Measurements from ENCODE around the gene CTNNA1.
"Not testable (repeated sequence)": the region's sequence is repeated elsewhere in the genome, so short reads cannot be mapped to it uniquely, and the experiment has no call there.

Gene CTNNA1

DNA sequence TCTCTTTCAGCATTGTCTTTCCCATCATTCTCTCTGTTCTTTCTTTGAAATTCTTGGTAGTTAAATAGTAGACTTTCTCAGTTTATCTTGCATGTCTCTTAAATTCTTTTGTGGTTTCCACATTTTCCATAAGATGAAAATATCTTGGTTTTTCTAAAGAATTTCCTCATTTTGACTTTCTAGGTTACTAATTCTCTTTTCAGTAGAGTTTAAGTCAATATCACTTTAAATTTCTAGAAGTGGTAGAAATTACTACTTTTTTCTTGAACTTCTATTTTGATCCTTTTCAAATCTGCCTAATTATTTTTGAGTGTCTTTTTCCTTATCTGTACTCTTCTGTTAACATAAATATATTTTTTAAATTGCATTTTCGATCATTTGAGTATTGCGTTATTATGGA lies 145.5 kb downstream of the CTNNA1 start:
- DNase-seq (ENCODE audit: low read depth in 2 of 2), result no peak

DNA sequence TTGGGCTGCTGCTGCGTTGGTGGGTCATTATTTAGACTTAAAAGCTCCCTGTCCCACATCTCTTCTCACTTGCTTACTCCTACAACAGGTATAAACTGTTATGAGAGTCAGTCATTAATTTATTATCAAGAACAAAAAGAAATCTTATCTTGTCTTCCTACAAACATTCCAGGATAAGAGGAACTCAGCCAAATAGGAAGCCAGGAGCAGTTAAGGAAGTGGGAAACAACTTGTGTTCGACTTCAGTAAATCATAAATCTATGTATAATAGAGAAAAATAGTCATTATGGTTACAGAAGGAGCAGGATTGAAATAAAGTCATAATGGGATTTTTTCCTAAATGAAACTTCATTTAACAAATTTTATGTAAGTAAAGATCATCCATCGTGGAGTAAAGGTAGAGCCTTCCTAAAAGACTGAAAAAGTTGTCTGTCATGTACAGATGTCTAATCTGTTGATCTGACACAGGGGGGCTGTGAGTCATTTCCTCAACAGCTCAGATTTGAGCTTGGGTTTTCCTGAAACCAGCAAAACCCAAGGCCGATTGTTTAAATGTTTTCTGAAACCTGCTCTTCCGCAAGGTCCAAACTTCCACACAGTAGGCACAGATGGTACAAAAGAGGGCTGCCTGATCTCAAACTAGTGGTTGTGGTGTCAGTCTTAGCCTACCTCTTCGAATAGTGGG lies 147.2 kb downstream of the CTNNA1 start:
- DNase-seq (ENCODE audit: low read depth in 2 of 2), result no peak

DNA sequence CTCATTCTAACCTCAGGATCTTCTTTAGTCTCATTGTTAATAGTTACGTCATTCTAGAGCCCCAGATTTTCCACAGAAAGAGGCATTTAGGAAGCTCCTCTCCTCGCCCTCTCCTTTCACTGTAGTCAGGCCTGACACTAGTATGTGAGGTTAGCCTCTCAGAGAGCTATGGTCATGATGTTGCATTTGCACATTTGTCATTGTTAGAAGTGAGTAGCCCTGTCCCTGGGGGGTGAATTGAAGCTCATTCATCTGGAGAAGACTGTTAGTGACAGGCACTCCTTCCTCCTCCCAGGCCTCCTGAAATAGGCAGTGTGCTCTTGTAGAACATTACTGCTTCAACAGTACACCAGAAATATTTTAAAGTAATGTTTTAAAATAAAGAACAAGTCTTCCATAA lies 148.5 kb downstream of the CTNNA1 start:
- DNase-seq (ENCODE audit: low read depth in 2 of 2), result no peak

GRCh38 chr5:138903130-138903775 lies 150.0 kb downstream of the CTNNA1 start:
- DNase-seq (ENCODE audit: low read depth in 2 of 2), result no peak

GRCh38 chr5:138905541-138905940 lies 152.3 kb downstream of the CTNNA1 start:
- no peak for DNase-seq (ENCODE audit: low read depth in 2 of 2)

GRCh38 chr5:138909734-138910133 lies 156.5 kb downstream of the CTNNA1 start:
- DNase-seq (ENCODE audit: low read depth in 2 of 2), result no peak

DNA sequence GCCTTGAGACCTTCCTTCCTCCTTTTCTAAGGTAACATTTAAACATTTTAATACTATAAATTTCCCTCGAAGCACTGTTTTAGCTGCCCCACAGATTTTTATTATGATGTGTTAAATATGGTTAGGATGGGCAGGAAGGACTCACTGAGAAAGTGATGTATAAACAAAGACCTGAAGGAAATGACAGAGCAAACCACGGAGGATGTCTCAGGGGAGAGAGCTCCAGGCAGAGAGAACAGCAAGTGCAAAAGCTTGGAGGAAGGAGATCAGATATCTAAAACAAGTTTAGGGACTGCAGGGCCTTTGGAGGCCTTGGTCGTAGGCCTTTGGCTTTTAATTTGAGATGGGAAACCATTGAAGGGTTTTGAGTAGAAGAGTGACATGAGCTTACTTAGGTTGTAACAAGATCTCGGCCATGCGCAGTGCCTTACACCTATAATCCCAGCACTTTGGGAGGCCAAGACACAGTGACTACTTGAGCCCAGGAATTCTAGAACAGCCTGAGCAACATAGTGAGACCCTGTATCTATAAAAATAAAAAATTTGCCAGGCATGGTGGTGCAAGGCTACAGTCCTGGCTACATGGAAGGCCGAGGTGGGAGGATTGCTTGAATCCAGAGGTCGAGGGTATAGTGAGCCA lies 157.4 kb downstream of the CTNNA1 start:
- DNase-seq (ENCODE audit: low read depth in 2 of 2), result no peak

GRCh38 chr5:138911441-138911840 lies 158.2 kb downstream of the CTNNA1 start:
- no peak for DNase-seq (ENCODE audit: low read depth in 2 of 2)

DNA sequence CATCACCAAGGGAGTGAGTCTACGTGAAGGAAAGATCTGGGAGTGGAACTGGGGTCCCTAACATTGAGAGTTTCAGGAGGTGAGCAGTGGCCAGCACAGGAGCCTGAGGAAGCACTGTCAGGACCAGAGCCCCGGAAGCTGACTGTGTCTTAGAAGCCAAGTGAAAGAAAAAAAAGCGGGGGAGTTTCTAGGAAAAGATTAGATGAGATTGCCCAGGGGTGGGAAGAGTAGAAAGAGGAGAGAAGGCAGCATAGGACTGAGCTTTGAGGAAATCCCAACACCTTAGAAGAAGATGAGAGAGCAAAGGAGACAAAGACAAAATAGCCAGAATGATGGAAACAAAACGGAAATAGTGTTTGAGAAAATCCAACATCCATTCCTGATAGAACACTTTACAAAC lies 158.9 kb downstream of the CTNNA1 start:
- no peak for DNase-seq (ENCODE audit: low read depth in 2 of 2)

GRCh38 chr5:138913773-138914172 lies 160.5 kb downstream of the CTNNA1 start:
- no peak for DNase-seq (ENCODE audit: low read depth in 2 of 2)

GRCh38 chr5:138914338-138914737 lies 161.1 kb downstream of the CTNNA1 start:
- no peak for DNase-seq (ENCODE audit: low read depth in 2 of 2)

GRCh38 chr5:138918686-138919085 lies 165.5 kb downstream of the CTNNA1 start:
- DNase-seq (ENCODE audit: low read depth in 2 of 2), result no peak

DNA sequence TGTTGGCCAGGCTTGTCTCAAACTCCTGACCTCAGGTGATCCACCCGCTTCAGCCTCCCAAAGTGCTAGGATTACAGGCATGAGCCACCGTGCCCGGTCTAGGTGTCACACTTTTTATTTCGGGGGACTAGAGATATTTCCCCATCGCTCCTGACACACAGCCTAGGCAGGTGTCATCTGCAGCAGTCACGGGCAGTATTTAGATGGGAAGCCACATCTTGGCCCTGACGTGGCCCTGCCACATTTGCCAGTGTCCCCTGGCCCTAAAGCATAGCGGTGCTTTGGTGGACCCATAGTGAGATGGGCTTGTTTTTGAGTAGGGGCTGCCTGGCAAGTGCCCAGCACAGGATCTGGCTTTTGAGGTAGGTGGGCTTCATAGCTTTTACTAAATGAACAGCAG lies 167.0 kb downstream of the CTNNA1 start:
- no peak for DNase-seq (ENCODE audit: low read depth in 2 of 2)

- DNase-seq (ENCODE audit: low read depth in 2 of 2), result not testable (repeated sequence)
Measured at GRCh38 chr5:138921362-138921761, 168.1 kb downstream of the CTNNA1 start.

GRCh38 chr5:138922494-138922893 lies 169.3 kb downstream of the CTNNA1 start:
- no peak for DNase-seq (ENCODE audit: low read depth in 2 of 2)

DNA sequence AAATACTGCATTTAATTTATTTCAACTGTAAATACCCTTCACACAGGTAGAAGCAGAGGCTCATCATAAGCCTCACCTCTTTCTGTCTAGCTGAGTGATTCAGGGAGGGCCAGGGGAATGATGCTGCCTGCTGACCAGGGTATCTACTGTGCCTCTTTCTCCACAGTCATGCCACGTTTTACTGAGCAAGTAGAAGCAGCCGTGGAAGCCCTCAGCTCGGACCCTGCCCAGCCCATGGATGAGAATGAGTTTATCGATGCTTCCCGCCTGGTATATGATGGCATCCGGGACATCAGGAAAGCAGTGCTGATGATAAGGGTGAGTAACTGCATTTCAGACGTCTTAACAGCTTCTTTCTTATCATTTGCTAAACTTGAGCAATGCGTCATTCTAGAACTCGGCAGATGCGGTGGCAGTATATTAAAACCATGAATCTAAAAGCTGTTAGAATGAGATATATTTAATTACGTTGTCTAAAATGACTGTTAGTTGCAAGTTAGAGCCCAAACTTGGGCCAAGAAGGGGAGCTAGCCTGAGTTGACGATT lies 171.9 kb downstream of the CTNNA1 start:
- DNase-seq (ENCODE audit: low read depth in 2 of 2), result no peak

DNA sequence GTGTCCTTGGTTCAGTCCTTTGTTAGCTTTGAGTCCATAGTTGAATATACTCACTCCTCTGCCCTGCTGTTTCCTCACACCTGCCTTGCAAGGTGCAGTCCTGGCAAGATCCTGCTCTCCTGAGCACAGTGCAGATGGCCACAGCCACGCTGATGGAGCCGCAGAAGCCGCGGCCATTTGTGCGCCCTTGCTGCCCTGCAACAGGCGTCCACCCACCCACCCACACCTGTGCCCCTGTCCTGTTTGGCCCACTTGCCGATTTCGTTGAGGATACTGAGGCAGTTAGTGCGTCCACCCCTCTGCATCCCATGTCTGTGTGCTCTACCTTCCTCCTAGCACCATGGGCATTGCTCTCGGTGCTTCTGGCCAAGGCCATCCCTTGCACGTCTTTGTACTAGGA lies 173.0 kb downstream of the CTNNA1 start:
- no peak for DNase-seq (ENCODE audit: low read depth in 2 of 2)

DNA sequence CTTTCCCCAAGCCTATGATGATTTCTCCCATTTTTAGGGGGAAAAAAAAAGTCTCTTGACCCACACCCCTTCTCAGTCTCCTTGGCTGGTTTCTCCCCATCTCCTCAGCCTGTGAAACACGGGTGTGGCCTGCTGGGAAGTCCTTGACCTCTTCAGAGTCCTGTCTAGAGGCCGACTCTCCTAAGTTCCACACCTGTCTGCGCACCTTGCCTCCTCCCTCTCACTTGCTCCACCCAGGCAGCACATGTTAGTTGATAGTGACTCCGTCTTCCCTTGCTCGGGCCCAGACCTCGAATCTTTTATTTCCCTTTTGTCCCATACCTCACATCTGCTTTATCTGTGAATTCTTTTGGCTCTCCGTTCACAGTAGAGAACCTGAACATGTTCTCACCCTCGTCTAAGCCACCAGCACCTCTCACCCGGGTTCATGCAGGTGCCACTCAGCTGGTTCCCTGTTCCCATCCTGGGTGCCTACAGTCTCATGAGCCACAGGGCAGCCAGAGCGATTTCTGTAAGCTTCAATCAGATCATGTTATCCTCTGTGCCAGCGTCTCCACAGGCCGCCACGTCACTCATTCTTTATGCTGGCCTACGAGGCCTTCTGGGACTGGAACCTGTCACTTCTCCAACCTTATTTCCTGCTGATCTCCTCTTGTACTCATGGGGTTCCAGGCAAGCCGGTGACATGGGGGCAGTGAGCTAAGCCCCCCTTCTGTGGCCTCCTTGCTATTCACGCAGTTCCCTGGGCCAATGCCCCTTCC lies 173.6 kb downstream of the CTNNA1 start:
- no peak for DNase-seq (ENCODE audit: low read depth in 2 of 2)

DNA sequence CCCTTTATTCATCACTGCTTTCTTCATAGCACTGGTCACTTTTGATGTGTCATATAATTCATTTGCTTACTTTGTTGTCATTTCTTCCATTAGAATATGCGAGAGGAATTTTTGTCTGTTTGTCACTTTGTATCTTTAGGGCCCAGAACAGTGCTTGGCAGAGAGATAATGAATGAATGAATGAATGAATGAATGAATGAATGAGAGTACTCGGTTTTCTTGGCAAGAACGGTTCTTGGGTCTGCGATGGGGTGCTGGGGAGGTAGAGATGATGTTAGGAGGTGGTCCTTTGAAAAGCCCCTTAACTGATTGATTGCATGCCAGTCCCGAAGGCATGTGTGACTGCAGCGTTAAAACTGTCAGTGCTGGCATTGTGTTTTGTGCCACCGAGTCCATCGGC lies 174.3 kb downstream of the CTNNA1 start:
- DNase-seq (ENCODE audit: low read depth in 2 of 2), result no peak

GRCh38 chr5:138927979-138928378 lies 174.8 kb downstream of the CTNNA1 start:
- DNase-seq (ENCODE audit: low read depth in 2 of 2), result no peak

- DNase-seq (ENCODE audit: low read depth in 2 of 2), result no peak
Measured at GRCh38 chr5:138929571-138929955, 176.3 kb downstream of the CTNNA1 start.

Measured in stimulated activated CD4-positive, alpha-beta T cell treated with anti-CD3 and anti-CD28 coated beads, Interleukin-1b, Interleukin-23, amount 100 ng/mL, for 4 hours (primary cell).